ENCODE measurements around the gene SNTN.

DNA sequence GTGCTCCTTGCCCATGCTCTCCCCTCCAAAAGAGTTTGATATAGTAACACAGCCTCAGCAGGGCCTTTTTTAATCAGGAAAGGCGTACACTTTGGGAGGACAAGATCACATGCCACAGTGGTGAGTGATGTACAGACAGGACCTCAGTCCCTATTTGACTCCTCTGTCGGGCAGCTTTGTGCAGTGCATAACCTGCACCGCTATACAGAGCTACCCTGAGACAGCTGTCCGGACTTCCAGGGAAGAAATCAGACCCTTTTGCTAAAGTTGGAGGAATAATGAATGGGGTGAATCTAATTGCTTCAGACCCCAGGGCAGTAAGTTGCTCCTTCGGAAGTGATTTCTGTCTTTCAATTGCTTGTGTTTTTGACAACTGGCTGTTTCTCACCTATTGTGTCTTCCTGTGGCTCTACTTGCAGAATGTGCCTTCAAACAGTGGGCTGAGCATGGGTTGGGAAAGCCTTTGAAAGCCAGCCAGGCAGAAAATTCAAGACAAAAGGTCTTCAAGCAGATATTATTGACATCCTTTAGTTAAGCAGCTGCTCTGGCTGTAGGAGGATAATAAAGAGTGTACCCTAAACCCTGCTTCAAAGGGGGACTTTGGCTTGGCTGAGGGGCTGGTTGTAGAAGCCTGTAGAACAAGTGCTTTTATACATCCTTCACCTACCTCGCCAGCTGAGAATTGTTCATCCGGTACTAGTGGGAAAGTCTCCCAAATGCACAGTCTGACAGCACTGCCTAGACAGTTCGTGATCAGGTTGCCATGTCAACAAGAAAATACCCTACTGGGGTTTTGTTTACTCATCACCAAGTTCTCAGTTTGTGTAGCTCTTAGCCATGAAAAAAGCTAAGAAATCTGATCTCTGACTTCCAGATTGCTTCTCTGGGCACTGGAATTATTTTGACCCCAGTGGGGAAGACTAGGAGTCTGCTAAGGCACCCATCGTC lies 35.1 kb downstream of the SNTN start:
- TF ChIP-seq CREB1 (IDR thresholded peaks at IDR 0.05; ENCODE audit: low read depth) (no peak), CEBPB (IDR thresholded peaks at IDR 0.05) (no peak), EP300 (IDR thresholded peaks at IDR 0.05; ENCODE audit: borderline replicate concordance) (no peak), NFIC (IDR thresholded peaks at IDR 0.05) (no peak), REST (IDR thresholded peaks at IDR 0.05; ENCODE audit: low read depth) (no peak)
